Activated naive CD4-positive, alpha-beta T cell treated with anti-CD3 and anti-CD28 coated beads for 36 hours (primary cell): Measurements from ENCODE around the gene GTSE1. TPM values are rescaled to one million over a fixed set of nuclear protein-coding genes. Genes with fewer than 3 reads are reported as not detected.
"Not testable (repeated sequence)": the region's sequence is repeated elsewhere in the genome, so short reads cannot be mapped to it uniquely, and the experiment has no call there.

Experiments
- CTCF ChIA-PET: fragments of 350-600 bp; sonication (Branson Sonifier 250); formaldehyde crosslinking; loops from one replicate; lab custom pipeline; 2021; ENCODE audit warnings: antibody characterized with exemption; lab: Charles Lee
- DNase-seq: peaks from one replicate; pipeline ENCODE4 v3.0.0-alpha.2; 2020
- H3K27ac Mint-ChIP-seq: one replicate; pipeline ENCODE4 v1.8.0; 2021; ENCODE audit warnings: mild to moderate bottlenecking, mixed read lengths
- H3K27me3 Mint-ChIP-seq: one replicate; pipeline ENCODE4 v1.8.0; 2021; ENCODE audit warnings: low read depth, mixed read lengths
- H3K36me3 Mint-ChIP-seq: one replicate; pipeline ENCODE4 v1.8.0; 2021; ENCODE audit warnings: low read depth, mixed read lengths
- H3K4me1 Mint-ChIP-seq: one replicate; pipeline ENCODE4 v1.8.0; 2021; ENCODE audit warnings: low read depth, mixed read lengths
- H3K4me3 Mint-ChIP-seq: one replicate; pipeline ENCODE4 v1.8.0; 2021; ENCODE audit warnings: mild to moderate bottlenecking, moderate library complexity, mixed read lengths
- H3K9me3 Mint-ChIP-seq: one replicate; pipeline ENCODE4 v1.8.0; 2021; ENCODE audit warnings: mixed read lengths
- intact Hi-C: fragments of 100-400 bp; cut with micrococcal nuclease; formaldehyde crosslinking; loops from one replicate; pipeline ENCODE4 v1.15.1; 2023
- total RNA-seq, 2 experiments: library from RNA; stranded (reverse); gene quantifications; one replicate each; pipeline ENCODE4 v1.2.3, GENCODE V29; 2021

Gene GTSE1
- total RNA-seq, 2 experiments from 2014 or later: 39.7 to 39.8 TPM

- Mint-ChIP-seq H3K27me3 (peaks cover 65% of the 10 kb centered on the region), H3K36me3 (no peaks in the 10 kb centered on the region), H3K4me3 (no peak within 1 kb of the TSS), H3K9me3 (peaks cover 4% of the 10 kb centered on the region), H3K27ac (no peak within 1 kb of the TSS), H3K4me1 (peaks cover 5% of the 10 kb centered on the region)
- CTCF ChIA-PET: no interaction called here
- intact Hi-C loops: no loop called here
- DNase-seq: no peak
Observed at GRCh38 chr22:46263216-46263590, 33.5 kb upstream of the GTSE1 start, which contains the start of gene PKDREJ. PKDREJ (minus strand) TSS chr22:46263343; CDS start chr22:46263322, 21 bp downstream.

GRCh38 chr22:46264520-46264919, 32.1 kb upstream of the GTSE1 start:
- peaks cover 61% of the 10 kb centered on the region for H3K27me3 Mint-ChIP-seq
- H3K4me1 Mint-ChIP-seq, CTCF ChIA-PET, H3K36me3 Mint-ChIP-seq, H3K4me3 Mint-ChIP-seq, DNase-seq, H3K9me3 Mint-ChIP-seq, H3K27ac Mint-ChIP-seq, intact Hi-C loops: not testable (repeated sequence)

- DNase-seq, H3K9me3 Mint-ChIP-seq, H3K4me3 Mint-ChIP-seq, H3K36me3 Mint-ChIP-seq, H3K4me1 Mint-ChIP-seq, H3K27ac Mint-ChIP-seq: not testable (repeated sequence)
- CTCF ChIA-PET: interaction anchor here (0.9 kb wide), 1 partner anchor 30 kb away, joined by 3 read pairs; no protein-coding TSS in a partner anchor
- intact Hi-C loops: loop anchor here (2.0 kb wide), 1 partner anchor 13 kb away; no protein-coding TSS in a partner anchor
- peaks cover 52% of the 10 kb centered on the region for H3K27me3 Mint-ChIP-seq
Observed at GRCh38 chr22:46265627-46266026, 31.0 kb upstream of the GTSE1 start.

GRCh38 chr22:46267431-46268279, 29.0 kb upstream of the GTSE1 start, which contains the start of gene TTC38:
TTC38 (plus strand) TSS chr22:46268008; CDS start chr22:46268040, 32 bp downstream.
- intact Hi-C loops: loop anchor here (2.0 kb wide), 1 partner anchor 15 kb away; no protein-coding TSS in a partner anchor
- H3K27ac Mint-ChIP-seq: no peak within 1 kb of the TSS
- H3K4me1 Mint-ChIP-seq: peaks cover 8% of the 10 kb centered on the region
- DNase-seq: peak; percentile 42
- H3K27me3 Mint-ChIP-seq: peaks cover 32% of the 10 kb centered on the region
- H3K9me3 Mint-ChIP-seq: peaks cover 4% of the 10 kb centered on the region
- CTCF ChIA-PET: no interaction called here
- no peaks in the 10 kb centered on the region for H3K36me3 Mint-ChIP-seq
- peak within 1 kb of the TSS; percentile 85 for H3K4me3 Mint-ChIP-seq

GRCh38 chr22:46269564-46269963, 27.1 kb upstream of the GTSE1 start:
- Mint-ChIP-seq H3K4me1 (peaks cover 8% of the 10 kb centered on the region), H3K4me3 (no peak overlapping the region), H3K36me3 (no peaks in the 10 kb centered on the region), H3K9me3 (peaks cover 3% of the 10 kb centered on the region), H3K27ac (no peak overlapping the region), H3K27me3 (peaks cover 18% of the 10 kb centered on the region)
- intact Hi-C loops: no loop called here
- CTCF ChIA-PET: no interaction called here
- DNase-seq: no peak

- CTCF ChIA-PET: no interaction called here
- Mint-ChIP-seq H3K4me1 (peaks cover 8% of the 10 kb centered on the region), H3K27me3 (peaks cover 5% of the 10 kb centered on the region), H3K4me3 (no peak overlapping the region), H3K36me3 (peaks cover 4% of the 10 kb centered on the region), H3K27ac (no peak overlapping the region), H3K9me3 (no peaks in the 10 kb centered on the region)
- DNase-seq: no peak
- intact Hi-C loops: no loop called here
Observed at GRCh38 chr22:46272196-46272595, 24.5 kb upstream of the GTSE1 start.

- no peaks in the 10 kb centered on the region for H3K27me3 Mint-ChIP-seq
- H3K27ac Mint-ChIP-seq: no peak overlapping the region
- peaks cover 3% of the 10 kb centered on the region for H3K4me1 Mint-ChIP-seq
- H3K9me3 Mint-ChIP-seq: no peaks in the 10 kb centered on the region
- intact Hi-C loops: no loop called here
- H3K36me3 Mint-ChIP-seq: peaks cover 4% of the 10 kb centered on the region
- no peak for DNase-seq
- no peak overlapping the region for H3K4me3 Mint-ChIP-seq
- CTCF ChIA-PET: no interaction called here
Observed at GRCh38 chr22:46272762-46273431, 23.8 kb upstream of the GTSE1 start.

GRCh38 chr22:46273432-46274148, 23.1 kb upstream of the GTSE1 start:
- no peaks in the 10 kb centered on the region for H3K9me3 Mint-ChIP-seq
- H3K27me3 Mint-ChIP-seq: no peaks in the 10 kb centered on the region
- no peak overlapping the region for H3K4me3 Mint-ChIP-seq
- no peak for DNase-seq
- peaks cover 4% of the 10 kb centered on the region for H3K36me3 Mint-ChIP-seq
- CTCF ChIA-PET: no interaction called here
- no peak overlapping the region for H3K27ac Mint-ChIP-seq
- no peaks in the 10 kb centered on the region for H3K4me1 Mint-ChIP-seq
- intact Hi-C loops: no loop called here

GRCh38 chr22:46274381-46274780, 22.3 kb upstream of the GTSE1 start:
- Mint-ChIP-seq H3K27ac (no peak overlapping the region), H3K4me3 (no peak overlapping the region), H3K4me1 (no peaks in the 10 kb centered on the region), H3K27me3 (no peaks in the 10 kb centered on the region), H3K36me3 (peaks cover 4% of the 10 kb centered on the region), H3K9me3 (no peaks in the 10 kb centered on the region)
- intact Hi-C loops: no loop called here
- CTCF ChIA-PET: no interaction called here
- DNase-seq: no peak

GRCh38 chr22:46275455-46276122, 21.1 kb upstream of the GTSE1 start:
- CTCF ChIA-PET: interaction anchor here (0.6 to 1.1 kb wide), 2 partner anchors 269 to 878 kb away, joined by 3 read pairs; no protein-coding TSS in a partner anchor
- peaks cover 4% of the 10 kb centered on the region for H3K36me3 Mint-ChIP-seq
- no peak overlapping the region for H3K4me3 Mint-ChIP-seq
- DNase-seq: no peak
- intact Hi-C loops: no loop called here
- H3K4me1 Mint-ChIP-seq: no peaks in the 10 kb centered on the region
- no peaks in the 10 kb centered on the region for H3K27me3 Mint-ChIP-seq
- no peaks in the 10 kb centered on the region for H3K9me3 Mint-ChIP-seq
- H3K27ac Mint-ChIP-seq: no peak overlapping the region

- H3K36me3 Mint-ChIP-seq: peaks cover 4% of the 10 kb centered on the region
- no peaks in the 10 kb centered on the region for H3K9me3 Mint-ChIP-seq
- no peak overlapping the region for H3K4me3 Mint-ChIP-seq
- intact Hi-C loops: no loop called here
- CTCF ChIA-PET: interaction anchor here (1.1 kb wide), 1 partner anchor 270 kb away, joined by 3 read pairs; no protein-coding TSS in a partner anchor
- no peak for DNase-seq
- H3K27me3 Mint-ChIP-seq: no peaks in the 10 kb centered on the region
- no peaks in the 10 kb centered on the region for H3K4me1 Mint-ChIP-seq
- H3K27ac Mint-ChIP-seq: no peak overlapping the region
Observed at GRCh38 chr22:46276563-46276962, 20.1 kb upstream of the GTSE1 start.
